GM18498 (cell line): Measurements from ENCODE around the gene S100A10.

Experiments used
- ATAC-seq: cut with Tn5 transposase; IDR thresholded peaks from one replicate; pipeline ENCODE4 v1.9.1; 2021; ENCODE audit warnings: mild to moderate bottlenecking, moderate library complexity; ENCODE audit not compliant: unreplicated experiment

Gene S100A10

DNA sequence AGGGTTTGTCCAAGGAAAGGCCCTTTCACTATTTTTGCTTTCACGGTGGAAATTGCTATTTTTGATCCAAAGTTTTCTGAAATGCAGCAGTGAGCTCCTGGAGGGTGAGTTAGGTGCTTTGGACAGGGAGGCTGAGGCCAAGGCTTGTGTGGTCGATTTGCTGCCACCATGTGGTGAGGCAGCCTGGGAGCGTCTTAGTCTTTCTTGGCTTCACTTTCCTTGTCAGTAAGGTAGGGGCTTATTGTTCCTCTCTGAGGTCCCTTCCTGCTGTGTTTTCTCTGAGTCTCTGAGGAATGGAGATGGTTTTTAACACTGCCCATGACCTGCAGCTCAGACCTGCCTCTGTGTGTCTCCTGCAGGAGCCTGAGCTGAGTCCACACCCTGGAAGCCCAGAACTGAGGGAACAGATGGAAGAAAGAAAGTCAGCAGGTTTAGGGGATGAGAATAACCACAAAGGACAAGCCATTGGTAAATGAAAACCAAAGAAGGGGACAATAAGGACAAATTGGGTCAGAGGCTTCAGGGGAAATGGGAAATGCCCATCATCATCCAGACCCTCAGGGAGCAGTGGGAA, 20.1 kb upstream of the S100A10 start:
- no peak for ATAC-seq

DNA sequence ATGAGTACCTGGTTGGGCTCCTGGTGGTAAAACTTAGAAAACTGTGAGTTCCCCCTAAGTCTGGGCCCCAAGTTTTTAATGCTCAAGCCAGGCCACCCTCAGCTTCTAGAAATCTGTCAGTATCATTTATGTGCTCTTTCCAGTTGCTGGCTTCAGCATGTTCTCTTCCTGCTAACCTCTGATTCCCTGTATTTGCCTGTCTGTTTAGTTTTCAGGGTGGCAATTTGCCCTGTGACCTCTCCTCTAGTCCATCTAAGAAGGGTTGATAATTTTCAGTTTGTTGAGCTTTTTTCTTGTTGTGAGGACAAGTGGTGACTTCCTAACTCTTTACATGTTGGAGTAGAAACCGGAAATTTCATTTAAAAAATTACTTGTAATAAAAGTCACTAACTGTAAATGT, 16.0 kb upstream of the S100A10 start:
- no peak for ATAC-seq

- no peak for ATAC-seq
These were observed 13.4 kb upstream of the S100A10 start for GRCh38 chr1:152007047-152007446.

GRCh38 chr1:152005360-152005912, 11.8 kb upstream of the S100A10 start:
- ATAC-seq: no peak

DNA sequence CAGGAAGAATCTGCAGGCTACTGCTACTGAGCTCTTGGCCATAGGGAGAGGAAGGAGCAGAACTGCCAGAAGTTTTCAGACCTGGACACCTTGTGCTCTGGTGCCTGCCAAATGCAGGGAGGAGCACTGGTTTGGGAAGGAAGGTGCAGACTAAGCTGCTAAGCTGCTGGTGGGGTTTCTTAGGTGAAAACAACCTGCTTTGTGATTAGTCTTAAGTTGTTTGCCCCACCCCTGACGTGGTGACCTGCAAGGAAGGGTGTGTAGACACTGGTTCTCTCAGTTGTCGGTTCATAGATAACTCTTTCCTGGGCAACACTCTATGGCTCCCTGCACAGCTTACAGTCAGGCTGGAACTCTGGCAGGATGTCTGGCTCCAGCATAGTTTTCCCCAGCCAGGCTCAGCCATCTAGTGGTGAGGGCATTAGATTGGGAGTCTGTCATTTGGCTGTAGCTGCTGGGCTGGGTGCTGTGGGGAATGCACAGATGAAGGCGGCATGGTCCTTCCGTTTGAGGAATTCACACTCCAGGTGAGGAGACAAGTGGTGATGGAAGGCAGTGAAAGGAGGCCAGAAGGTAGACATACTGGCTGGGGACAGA, 10.3 kb upstream of the S100A10 start:
- no peak for ATAC-seq

- no peak for ATAC-seq
These were observed 9.3 kb upstream of the S100A10 start for GRCh38 chr1:152002960-152003359.

DNA sequence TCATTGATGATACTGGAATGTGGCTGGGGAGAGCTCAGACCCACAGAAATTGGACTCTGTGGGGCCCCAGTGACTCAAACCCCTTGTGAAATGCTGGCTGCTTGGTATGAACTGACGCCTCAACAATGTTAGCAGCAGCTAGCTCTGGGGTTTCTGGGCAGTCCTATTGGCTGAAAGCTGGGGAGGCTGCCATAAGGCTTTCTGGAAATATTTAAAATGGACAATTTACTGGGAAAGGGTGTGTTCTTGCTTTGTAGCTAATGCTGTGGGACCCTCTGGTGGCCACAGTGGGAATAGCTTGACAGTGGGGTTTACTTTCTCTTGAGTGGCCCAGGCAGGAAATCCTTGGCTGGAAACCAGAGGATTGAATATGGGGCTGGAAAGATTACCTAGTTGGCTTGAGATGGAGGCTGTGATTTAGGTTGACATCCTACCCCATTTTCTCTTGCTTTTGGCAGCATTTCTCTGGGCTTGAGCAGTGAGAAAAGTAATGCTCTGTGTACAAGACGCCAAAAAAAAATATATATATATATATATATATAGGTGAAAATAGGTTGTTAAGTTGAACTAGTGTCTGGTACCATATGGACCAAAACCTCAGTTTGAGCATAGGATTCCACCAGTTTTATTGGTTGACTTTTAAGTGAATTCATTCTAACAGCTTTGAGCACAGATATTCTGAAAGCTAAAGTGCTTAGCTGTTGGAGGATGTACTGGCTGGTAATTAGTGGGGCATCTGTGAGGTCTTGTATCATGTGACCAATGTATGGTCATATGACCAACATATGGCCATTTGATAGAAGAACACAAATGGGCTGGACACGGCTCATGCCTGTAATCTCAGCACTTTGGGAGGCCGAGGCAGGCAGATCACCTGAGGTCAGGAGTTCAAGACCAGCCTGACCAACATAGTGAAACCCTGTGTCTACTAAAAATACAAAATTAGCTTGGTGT, 8.2 kb upstream of the S100A10 start:
- ATAC-seq: no peak

DNA sequence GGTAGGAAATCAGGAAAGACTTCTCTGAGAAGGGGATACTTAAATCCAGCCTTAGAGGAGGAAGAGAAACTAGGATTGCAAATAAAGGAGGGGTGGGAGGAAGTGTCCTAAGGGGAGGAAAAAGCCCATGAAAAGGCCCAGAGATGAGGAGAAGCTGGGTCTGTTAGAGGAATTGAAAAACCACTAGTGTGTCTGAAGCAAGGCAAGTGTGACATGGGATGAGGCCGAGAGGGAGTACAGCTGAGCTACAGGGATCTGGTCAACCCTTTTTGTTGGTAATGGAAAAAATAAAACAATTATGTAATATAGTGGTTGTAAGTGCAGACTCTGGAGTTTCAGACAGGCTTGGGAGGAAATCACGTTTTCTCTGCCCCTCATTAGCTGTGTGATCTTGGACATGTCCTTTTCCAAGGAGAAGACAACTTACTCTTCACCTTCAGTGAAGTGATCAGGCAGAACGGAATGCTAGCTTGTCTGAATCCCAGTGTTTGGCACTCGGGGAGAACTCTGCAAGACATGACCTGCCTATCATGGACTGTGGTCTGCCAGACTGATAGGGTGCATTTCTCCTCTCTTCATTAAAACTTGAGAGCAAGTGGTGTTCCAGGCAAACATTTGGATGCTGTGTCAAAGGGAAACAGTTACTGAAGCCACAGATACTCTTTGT, 7.4 kb upstream of the S100A10 start:
- ATAC-seq: no peak

DNA sequence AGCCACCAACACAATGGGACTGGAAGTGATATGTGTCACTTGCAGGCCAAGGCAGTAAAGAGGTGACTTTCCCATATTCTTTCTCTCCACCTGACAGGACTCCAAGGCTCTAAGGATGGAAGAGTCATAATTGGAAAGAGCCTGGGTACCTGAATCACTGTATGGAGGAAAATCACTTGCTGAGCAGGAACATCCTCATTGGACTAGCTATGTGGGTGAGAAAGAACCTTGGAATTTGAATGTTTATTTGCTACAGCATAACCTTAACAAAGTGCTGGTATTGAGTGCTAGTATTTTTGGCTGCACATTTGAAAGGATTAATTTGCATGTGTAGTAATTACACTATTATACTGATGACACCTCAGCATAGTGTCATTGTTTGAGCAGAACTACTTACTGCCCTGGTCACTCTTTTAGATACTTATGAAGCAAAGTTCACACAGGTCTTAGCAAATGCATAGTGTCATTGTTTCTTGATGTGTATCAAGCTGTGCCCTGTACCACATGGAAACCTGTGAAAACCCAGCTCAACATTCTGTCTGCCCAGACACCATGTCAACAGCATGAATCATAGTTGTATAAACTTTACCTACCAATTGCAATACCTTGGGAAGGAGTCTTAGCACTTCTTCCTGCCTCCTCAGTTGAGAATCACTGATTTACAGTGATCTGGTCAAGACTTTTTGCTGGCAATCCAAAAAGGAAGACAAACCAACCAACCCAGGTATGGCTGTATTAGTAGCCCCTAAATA, 5.1 kb upstream of the S100A10 start:
- ATAC-seq: no peak

DNA sequence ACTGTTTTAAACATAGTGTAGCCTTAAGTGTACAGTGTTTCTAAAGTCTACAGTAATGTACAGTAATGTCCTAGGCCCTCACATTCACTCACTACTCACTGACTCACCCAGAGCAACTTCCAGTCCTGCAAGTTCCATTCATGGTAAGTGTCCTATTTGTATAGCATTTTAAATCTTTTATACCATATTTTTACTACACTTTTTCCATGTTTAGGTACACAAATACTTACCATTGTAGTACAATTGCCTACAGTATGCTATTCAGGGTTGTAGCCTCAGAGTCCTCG, 3.6 kb upstream of the S100A10 start:
- ATAC-seq: no peak

DNA sequence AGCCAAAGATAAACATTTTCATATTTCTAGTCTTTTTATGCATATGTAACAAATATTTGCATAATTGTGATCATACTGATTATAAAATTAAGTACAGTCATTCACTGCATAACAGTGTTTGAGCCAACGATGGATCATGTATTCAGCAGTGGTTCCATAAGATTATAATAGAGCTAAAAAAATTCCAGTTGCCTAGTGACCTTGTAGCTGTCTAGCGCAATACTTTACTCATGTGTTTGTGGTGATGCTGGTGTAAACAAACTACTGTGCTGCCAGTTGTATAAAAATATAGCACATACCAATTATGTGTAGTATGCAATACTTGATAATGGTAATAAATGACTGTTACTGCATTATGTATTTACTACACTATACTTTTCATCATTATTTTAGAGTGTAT, 2.1 kb upstream of the S100A10 start:
- ATAC-seq: no peak

DNA sequence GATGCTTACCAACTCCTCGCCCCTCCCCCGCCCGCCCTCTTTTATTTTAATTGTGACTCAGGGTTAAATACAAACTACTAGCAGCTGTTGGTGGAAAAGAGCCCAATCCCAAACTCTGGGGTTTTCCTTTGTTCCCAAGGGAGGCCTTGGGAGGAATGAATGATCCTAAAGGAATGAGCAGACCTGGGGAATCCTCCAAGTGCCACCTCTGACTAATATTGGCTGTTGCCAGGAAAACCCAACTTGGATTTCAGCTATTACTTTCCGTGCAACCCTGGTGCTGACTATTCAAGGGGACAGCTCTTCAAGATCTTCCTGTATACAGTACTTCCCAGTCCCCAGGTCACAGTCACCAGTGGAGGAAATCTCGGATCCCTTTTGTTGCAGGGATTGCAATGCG, 1.3 kb upstream of the S100A10 start:
- no peak for ATAC-seq

DNA sequence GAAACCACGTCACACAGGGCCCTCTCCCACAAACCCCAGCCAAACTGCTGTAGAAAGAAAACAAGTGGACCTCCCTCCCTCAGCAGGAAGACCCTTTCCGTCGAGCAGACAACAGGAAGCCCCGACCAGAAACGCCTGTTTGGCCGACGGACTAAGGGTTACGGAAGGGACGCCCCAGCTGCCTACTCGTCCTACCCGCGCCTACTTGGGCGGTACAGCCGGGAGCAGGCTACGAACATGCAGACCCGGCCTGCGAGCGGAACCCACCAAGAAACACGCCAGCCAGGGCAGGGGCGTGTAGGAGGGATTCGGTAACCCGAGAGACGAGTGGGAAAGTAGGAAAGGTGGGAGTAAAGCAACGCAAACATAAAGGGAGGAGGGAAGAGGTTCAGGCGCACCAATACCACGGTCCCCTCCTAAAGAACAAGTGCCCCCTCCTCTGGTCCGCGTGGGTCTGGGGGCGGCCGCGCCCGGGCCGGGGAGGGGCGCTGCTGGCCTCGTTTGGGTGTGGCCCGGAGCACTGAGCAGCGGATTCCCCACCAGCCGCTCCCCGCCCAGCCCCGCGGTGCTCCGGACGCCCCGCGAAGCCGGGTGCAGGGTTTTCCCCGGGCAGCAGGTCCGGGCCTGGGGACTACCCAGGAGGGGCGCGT, 450 bp downstream of the S100A10 start:
- ATAC-seq: no peak

DNA sequence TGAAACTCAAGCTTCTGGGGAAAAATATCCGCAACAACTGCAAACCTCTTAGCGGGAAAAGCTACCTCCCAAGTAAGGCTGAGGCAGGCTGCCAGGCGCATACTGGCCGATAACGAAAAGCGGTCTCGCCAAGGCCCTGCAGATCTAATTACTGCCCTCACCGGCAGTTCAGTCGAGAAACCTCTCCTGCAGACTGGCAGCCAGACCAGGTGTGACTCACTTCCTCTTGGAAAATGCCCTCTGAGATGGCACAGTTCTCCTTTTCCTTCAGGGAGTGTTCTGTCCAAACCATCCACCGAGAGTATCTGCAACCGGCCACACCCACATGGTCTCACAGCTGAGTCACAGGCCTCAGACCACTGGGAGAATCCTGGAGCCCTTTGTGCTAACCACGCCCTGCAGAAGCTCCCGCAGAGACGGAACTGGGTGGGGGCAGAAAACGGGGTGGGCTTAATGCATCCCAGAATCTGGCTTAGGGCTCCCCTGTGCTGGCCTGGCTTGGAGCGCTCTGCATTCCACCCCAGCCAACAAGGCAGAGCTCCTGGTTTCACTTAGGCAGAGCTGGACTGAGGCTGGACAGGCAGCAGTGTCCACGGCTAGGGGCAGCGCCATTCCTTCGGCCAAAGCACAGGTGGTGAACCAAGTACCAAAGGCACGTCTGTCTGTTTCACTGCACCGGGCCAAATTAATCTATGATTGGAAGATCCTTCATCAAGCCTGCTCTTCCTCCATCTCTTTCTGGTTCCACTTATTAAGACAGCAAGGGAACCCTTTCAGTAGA, 1.2 kb downstream of the S100A10 start:
- no peak for ATAC-seq

DNA sequence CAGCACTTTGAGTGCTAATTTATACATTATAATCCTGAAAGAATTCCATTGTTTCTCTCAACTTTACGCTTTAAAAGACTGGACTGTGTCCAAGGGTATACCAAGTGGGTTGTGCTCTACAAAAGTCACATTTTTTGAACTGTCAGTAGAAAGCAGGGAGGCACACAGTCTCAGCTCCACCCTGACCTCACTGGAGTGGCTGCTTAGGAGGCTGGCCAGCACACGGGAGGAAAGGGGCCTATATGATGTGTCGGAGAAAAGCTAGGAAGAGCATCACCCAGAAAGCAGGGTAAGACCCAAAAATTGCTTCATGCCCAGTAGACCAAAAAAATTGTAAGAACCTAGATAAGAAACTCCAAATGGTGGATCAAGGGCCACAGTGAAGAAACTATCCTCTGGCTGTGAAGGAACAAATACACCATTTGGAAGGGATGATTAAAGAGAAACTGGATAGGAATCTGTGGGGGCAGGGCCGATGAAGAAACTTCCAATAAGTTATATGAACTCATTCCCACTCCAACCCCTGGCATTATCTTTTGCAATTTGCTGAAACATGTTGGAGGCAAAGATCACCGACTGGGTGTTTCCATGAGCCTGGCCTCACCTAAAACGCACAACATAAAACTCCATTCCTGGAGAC, 1.9 kb downstream of the S100A10 start:
- no peak for ATAC-seq

GRCh38 chr1:151990856-151991198, 2.8 kb downstream of the S100A10 start:
- ATAC-seq: no peak

DNA sequence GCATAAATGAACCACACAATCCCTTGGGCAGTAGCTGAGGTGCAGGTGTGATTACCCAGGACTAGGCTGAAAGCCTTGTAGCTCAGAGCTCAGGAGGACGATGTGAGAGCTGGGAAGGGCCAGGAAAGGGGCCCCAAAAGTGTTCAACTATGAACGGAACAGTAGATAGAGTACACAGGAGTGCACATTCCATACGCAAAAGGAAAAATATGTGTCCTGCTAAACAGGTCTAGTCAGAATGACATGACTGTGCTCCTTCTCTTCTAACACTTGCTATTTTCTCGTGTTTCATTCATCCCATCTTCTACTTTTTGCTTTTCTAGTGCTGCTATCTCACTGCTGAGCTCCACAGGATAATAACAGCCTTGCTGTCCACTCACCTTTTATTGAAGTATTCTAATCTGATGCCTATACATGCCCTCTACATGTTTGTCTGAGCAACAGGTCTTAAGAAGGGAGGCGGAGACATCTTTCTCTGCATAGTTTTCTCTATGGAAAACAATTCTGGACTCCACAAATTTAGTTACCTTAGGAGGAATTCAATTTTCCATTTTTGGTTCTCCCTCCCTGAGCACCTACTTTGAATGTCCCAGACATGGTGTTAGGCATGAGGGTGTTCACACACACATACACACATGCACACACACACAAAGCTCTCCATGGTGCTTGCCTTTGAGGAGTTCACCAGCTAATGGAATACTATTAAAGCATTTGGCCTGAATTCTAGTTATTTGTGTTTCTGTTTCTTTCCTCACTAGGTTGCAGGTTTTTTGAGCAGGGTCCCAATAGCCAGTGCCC, 3.4 kb downstream of the S100A10 start:
- ATAC-seq: no peak

DNA sequence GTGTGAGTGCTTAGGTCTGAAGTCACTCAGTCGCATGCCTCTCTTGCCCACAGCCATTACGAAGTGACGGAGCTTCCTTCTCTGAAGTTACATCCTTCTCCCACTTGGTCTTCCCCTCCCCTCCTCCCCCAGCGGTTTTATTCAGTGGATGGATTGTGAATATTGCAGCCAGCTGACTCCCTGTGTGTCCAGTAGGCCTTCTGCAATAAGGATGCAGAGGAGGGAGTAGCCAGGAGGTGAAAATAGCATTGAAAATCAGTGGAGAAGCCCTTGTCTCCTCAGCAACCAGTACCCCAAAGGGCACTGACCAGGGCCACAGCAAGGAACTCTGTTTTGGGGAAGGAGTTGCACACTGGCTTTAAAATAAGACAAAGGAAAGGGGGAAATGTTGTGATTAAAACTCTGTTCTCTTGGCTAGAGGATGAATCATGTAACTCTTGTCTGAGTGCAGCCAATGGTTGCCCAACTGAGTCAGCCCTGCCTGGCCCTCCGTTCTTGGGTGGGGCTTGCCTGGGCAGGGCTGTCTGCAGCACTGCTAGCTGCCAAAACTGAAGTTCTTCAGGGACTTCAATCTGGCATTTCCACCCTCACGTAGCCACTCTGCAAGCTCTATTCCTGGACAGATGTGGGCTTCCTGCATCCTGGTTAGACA, 4.3 kb downstream of the S100A10 start:
- ATAC-seq: no peak
